HepG2 (cell line): ENCODE measurements around the gene FEV. TPM values are rescaled to one million over a fixed set of nuclear protein-coding genes. Genes with fewer than 3 reads are reported as not detected.

Experiments used
- CENPT ChIP-seq: sonication (generic); formaldehyde crosslinking; IDR thresholded peaks from 2 replicates; pipeline ENCODE4 v1.8.0; 2022; ENCODE audit warnings: low read depth, mild to moderate bottlenecking, moderate library complexity, missing genetic modification reagents
- E2F2 ChIP-seq: sonication (generic); formaldehyde crosslinking; IDR thresholded peaks from 2 replicates; pipeline ENCODE4 v1.4.0; 2020; ENCODE audit warnings: missing genetic modification reagents, borderline replicate concordance
- HDAC1 ChIP-seq: sonication (generic); formaldehyde crosslinking; IDR thresholded peaks from 2 replicates; pipeline ENCODE4 v1.5.1; 2020; ENCODE audit warnings: mild to moderate bottlenecking, missing genetic modification reagents
- HOXA9 ChIP-seq: sonication (generic); formaldehyde crosslinking; IDR thresholded peaks from 2 replicates; pipeline ENCODE4 v1.8.1; 2022; ENCODE audit warnings: missing genetic modification reagents, mild to moderate bottlenecking, moderate library complexity, borderline replicate concordance
- MAZ ChIP-seq, 2 experiments: sonication (generic) in 1 of 2; formaldehyde crosslinking in 1 of 2; IDR thresholded peaks; 2 replicates each; pipeline versions ENCODE4 v1.5.0 to v1.6.1; 2012 to 2020; ENCODE audit warnings: low read depth in 2 of 2, mild to moderate bottlenecking in 2 of 2, borderline replicate concordance in 1 of 2, improper control_type of control experiment in 1 of 2, low read length in 1 of 2, missing genetic modification reagents in 1 of 2, moderate library complexity in 1 of 2
- PAF1 ChIP-seq: IDR thresholded peaks from 2 replicates; pipeline ENCODE4 v1.6.1; 2016; ENCODE audit warnings: missing genetic modification reagents, missing compliant biosample characterization
- SKI ChIP-seq: fragments of 450-650 bp; IDR thresholded peaks from one replicate; pipeline ENCODE4 v1.6.1; 2018; ENCODE audit warnings: mild to moderate bottlenecking; ENCODE audit not compliant: partially characterized antibody
- TFAP4 ChIP-seq: sonication (generic); IDR thresholded peaks from 2 replicates; pipeline ENCODE4 v1.6.1; 2016; ENCODE audit warnings: low read depth, borderline replicate concordance
- WIZ ChIP-seq: sonication (generic); formaldehyde crosslinking; IDR thresholded peaks from 2 replicates; pipeline ENCODE4 v1.5.1; 2020; ENCODE audit warnings: mild to moderate bottlenecking, missing genetic modification reagents
- ZBTB7A ChIP-seq: sonication (generic); formaldehyde crosslinking; IDR thresholded peaks from 2 replicates; pipeline ENCODE4 v1.8.0; 2022; ENCODE audit warnings: mild to moderate bottlenecking, missing genetic modification reagents
- ZFX ChIP-seq: sonication (generic); formaldehyde crosslinking; IDR thresholded peaks from 2 replicates; pipeline ENCODE4 v1.4.0; 2020; ENCODE audit warnings: mild to moderate bottlenecking, low read depth, missing genetic modification reagents, moderate library complexity
- ZFYVE20 ChIP-seq: sonication (generic); formaldehyde crosslinking; IDR thresholded peaks from 2 replicates; pipeline ENCODE4 v1.8.0; 2023; ENCODE audit warnings: low read depth, mild to moderate bottlenecking, moderate library complexity, missing genetic modification reagents, borderline replicate concordance
- ZNF317 ChIP-seq: sonication (generic); formaldehyde crosslinking; IDR thresholded peaks from 2 replicates; pipeline ENCODE4 v1.5.0; 2020; ENCODE audit warnings: mild to moderate bottlenecking, missing genetic modification reagents
- ZNF619 ChIP-seq: sonication (generic); formaldehyde crosslinking; IDR thresholded peaks from 2 replicates; pipeline ENCODE4 v1.4.0; 2020; ENCODE audit warnings: mild to moderate bottlenecking, missing genetic modification reagents
- ZNF713 ChIP-seq: sonication (generic); formaldehyde crosslinking; IDR thresholded peaks from 2 replicates; pipeline ENCODE4 v1.4.0; 2020; ENCODE audit warnings: mild to moderate bottlenecking, missing genetic modification reagents
- polyA plus RNA-seq, 8 experiments: library from polyadenylated mRNA; depleted of rRNA in 3 of 8; stranded (reverse) in 7 of 8; unstranded in 1 of 8; fragments of >200 nt; fragmentation: Illumina TruSeq in 4 of 8; extraction: Trizol in 4 of 8; gene quantifications; 2 replicates each; pipeline versions ENCODE4 v1.2.1 to v1.2.3, GENCODE V29; 2011 to 2016; ENCODE audit warnings: low read depth in 4 of 8, missing spikeins in 1 of 8, mixed read lengths in 1 of 8; ENCODE audit not compliant: insufficient read depth in 1 of 8
- total RNA-seq, 5 experiments: library from RNA; depleted of rRNA; stranded (reverse); fragments of >200 nt; fragmentation: Illumina TruSeq; extraction: Trizol; gene quantifications; 2 replicates each; pipeline ENCODE4 v1.2.3, GENCODE V29; 2016; ENCODE audit warnings: low read depth in 1 of 5
- TF ChIP-seq, protein P1 (sequence below): sonication (generic); formaldehyde crosslinking; conservative IDR thresholded peaks from 2 replicates; pipeline ENCODE4 v1.8.0; 2022; ENCODE audit warnings: mild to moderate bottlenecking, moderate library complexity, missing genetic modification reagents
- TF ChIP-seq, protein P2 (sequence below): sonication (generic); formaldehyde crosslinking; IDR thresholded peaks from 2 replicates; pipeline ENCODE4 v1.4.0; 2020; ENCODE audit warnings: missing genetic modification reagents
- TF ChIP-seq, protein P3 (sequence below): sonication (generic); formaldehyde crosslinking; IDR thresholded peaks from 2 replicates; pipeline ENCODE4 v1.5.1; 2020; ENCODE audit warnings: mild to moderate bottlenecking, missing genetic modification reagents, moderate library complexity

Gene FEV
- total and polyA plus RNA-seq, 2 of the 13 experiments (the other 11 are each of a cell fraction or from before 2014, with no cell fraction given), result not detected

- TF ChIP-seq MAZ (IDR thresholded peaks at IDR 0.05; ENCODE audit: borderline replicate concordance, low read depth, low read length) (no peak), MAZ (CRISPR knock-in tag; IDR thresholded peaks at IDR 0.05; ENCODE audit: low read depth) (peak; percentile 86), ZNF619 (no peak), ZFYVE20 (no peak), PAF1 (CRISPR knock-in tag) (no peak), HOXA9 (CRISPR knock-in tag) (peak; percentile 95), ZNF713 (CRISPR knock-in tag) (no peak), WIZ (peak; percentile 97; the same call in 1 of the 2 replicates), TFAP4 (no peak), ZNF317 (CRISPR knock-in tag) (peak; percentile 78; the same call in 1 of the 2 replicates), ZFX (CRISPR knock-in tag) (0 out of 2 replicates have a peak, but pooled peaks have one; percentile 30), CENPT (CRISPR knock-in tag) (0 out of 2 replicates have a peak, but pooled peaks have one; percentile 66), HDAC1 (CRISPR knock-in tag) (peak; percentile 47; the same call in 1 of the 2 replicates), ZBTB7A (peak; percentile 60; the same call in 1 of the 2 replicates), E2F2 (CRISPR knock-in tag) (peak; percentile 89; the same call in 1 of the 2 replicates), SKI (no peak)
- TF ChIP-seq, protein P1, sequence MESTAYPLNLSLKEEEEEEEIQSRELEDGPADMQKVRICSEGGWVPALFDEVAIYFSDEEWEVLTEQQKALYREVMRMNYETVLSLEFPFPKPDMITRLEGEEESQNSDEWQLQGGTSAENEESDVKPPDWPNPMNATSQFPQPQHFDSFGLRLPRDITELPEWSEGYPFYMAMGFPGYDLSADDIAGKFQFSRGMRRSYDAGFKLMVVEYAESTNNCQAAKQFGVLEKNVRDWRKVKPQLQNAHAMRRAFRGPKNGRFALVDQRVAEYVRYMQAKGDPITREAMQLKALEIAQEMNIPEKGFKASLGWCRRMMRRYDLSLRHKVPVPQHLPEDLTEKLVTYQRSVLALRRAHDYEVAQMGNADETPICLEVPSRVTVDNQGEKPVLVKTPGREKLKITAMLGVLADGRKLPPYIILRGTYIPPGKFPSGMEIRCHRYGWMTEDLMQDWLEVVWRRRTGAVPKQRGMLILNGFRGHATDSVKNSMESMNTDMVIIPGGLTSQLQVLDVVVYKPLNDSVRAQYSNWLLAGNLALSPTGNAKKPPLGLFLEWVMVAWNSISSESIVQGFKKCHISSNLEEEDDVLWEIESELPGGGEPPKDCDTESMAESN (CRISPR knock-in tag), result peak; percentile 72; the same call in 1 of the 2 replicates
- TF ChIP-seq, protein P2, sequence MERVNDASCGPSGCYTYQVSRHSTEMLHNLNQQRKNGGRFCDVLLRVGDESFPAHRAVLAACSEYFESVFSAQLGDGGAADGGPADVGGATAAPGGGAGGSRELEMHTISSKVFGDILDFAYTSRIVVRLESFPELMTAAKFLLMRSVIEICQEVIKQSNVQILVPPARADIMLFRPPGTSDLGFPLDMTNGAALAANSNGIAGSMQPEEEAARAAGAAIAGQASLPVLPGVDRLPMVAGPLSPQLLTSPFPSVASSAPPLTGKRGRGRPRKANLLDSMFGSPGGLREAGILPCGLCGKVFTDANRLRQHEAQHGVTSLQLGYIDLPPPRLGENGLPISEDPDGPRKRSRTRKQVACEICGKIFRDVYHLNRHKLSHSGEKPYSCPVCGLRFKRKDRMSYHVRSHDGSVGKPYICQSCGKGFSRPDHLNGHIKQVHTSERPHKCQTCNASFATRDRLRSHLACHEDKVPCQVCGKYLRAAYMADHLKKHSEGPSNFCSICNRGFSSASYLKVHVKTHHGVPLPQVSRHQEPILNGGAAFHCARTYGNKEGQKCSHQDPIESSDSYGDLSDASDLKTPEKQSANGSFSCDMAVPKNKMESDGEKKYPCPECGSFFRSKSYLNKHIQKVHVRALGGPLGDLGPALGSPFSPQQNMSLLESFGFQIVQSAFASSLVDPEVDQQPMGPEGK (CRISPR knock-in tag), result peak; percentile 75
- TF ChIP-seq, protein P3, sequence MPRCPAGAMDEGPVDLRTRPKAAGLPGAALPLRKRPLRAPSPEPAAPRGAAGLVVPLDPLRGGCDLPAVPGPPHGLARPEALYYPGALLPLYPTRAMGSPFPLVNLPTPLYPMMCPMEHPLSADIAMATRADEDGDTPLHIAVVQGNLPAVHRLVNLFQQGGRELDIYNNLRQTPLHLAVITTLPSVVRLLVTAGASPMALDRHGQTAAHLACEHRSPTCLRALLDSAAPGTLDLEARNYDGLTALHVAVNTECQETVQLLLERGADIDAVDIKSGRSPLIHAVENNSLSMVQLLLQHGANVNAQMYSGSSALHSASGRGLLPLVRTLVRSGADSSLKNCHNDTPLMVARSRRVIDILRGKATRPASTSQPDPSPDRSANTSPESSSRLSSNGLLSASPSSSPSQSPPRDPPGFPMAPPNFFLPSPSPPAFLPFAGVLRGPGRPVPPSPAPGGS (CRISPR knock-in tag), result peak; percentile 80; the same call in 1 of the 2 replicates
Measured at GRCh38 chr2:218962859-218963492, 22.0 kb downstream of the FEV start (continued).
